Measurements from ENCODE around the gene HK3. TPM values are rescaled to one million over a fixed set of nuclear protein-coding genes. Genes with fewer than 3 reads are reported as not detected.

HK3 gene
- polyA plus RNA-seq, 1 donor from 2014 or later: 7.8 TPM

DNA sequence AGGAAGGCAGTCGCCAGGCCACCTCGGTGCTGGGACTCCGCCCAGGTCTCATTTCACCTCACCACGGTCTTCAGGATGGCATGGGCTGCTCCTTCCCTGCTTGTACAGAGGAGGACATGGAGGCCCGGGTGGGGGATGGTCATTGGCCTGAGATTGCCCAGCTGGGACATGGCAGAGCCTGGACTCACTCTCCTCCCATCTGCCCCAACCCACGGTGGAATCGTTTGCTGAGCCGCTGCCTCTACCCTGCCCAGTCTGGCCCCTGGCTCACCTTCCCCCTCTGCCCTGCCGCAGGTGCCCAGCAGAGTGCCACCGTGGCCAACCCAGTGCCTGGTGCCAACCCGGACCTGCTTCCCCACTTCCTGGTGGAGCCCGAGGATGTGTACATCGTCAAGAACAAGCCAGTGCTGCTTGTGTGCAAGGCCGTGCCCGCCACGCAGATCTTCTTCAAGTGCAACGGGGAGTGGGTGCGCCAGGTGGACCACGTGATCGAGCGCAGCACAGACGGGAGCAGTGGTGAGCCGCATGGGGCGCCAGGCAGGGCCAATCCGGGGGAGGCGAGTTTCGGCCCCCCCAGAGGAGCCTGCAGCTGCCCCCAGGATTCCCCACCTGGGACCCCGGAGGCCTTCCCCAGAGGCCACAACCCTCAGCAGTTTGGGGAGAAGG, 36.7 kb downstream of the HK3 start:
- Histone ChIP-seq H3K27me3 (ENCODE audit: insufficient read depth, low read depth, low read length) (no peaks in the 10 kb centered on the region), H3K79me2 (replicated peaks; ENCODE audit: insufficient read depth, low read length) (no peaks in the 10 kb centered on the region), H3K27ac (ENCODE audit: low read length) (no peak overlapping the region), H4K20me1 (ENCODE audit: insufficient read depth) (no peaks in the 10 kb centered on the region), H2AFZ (ENCODE audit: low read depth, low read length) (no peak overlapping the region), H3K9ac (ENCODE audit: low read length) (no peak overlapping the region), H3K9me3 (ENCODE audit: low read length) (no peaks in the 10 kb centered on the region), H3K9me2 (ENCODE audit: insufficient read depth, low read length) (no peaks in the 10 kb centered on the region), H3K4me2 (ENCODE audit: low read length) (no peak overlapping the region), H3F3A (ENCODE audit: insufficient read depth, low read length, poor library complexity, severe bottlenecking) (no peaks in the 10 kb centered on the region), H3K36me3 (ENCODE audit: insufficient read depth, low read length) (no peaks in the 10 kb centered on the region), H3K4me3 (ENCODE audit: low read length) (no peak overlapping the region)
- TF ChIP-seq MXI1 (conservative IDR thresholded peaks at IDR 0.05; ENCODE audit: poor library complexity, severe bottlenecking): no peak
- TF ChIP-seq EP300 (conservative IDR thresholded peaks at IDR 0.05; ENCODE audit: poor library complexity, severe bottlenecking): no peak
- no peak for TF ChIP-seq SMC3 (conservative IDR thresholded peaks at IDR 0.05; ENCODE audit: poor library complexity)
- TF ChIP-seq RAD21 (conservative IDR thresholded peaks at IDR 0.05): no peak
- TF ChIP-seq EZH2 (IDR thresholded peaks at IDR 0.05; ENCODE audit: borderline replicate concordance, insufficient read depth, low read length, poor library complexity, severe bottlenecking): no peak
- TF ChIP-seq, protein P1, sequence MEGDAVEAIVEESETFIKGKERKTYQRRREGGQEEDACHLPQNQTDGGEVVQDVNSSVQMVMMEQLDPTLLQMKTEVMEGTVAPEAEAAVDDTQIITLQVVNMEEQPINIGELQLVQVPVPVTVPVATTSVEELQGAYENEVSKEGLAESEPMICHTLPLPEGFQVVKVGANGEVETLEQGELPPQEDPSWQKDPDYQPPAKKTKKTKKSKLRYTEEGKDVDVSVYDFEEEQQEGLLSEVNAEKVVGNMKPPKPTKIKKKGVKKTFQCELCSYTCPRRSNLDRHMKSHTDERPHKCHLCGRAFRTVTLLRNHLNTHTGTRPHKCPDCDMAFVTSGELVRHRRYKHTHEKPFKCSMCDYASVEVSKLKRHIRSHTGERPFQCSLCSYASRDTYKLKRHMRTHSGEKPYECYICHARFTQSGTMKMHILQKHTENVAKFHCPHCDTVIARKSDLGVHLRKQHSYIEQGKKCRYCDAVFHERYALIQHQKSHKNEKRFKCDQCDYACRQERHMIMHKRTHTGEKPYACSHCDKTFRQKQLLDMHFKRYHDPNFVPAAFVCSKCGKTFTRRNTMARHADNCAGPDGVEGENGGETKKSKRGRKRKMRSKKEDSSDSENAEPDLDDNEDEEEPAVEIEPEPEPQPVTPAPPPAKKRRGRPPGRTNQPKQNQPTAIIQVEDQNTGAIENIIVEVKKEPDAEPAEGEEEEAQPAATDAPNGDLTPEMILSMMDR (IDR thresholded peaks at IDR 0.05; ENCODE audit: poor library complexity, severe bottlenecking): no peak
- TF ChIP-seq, protein P2, sequence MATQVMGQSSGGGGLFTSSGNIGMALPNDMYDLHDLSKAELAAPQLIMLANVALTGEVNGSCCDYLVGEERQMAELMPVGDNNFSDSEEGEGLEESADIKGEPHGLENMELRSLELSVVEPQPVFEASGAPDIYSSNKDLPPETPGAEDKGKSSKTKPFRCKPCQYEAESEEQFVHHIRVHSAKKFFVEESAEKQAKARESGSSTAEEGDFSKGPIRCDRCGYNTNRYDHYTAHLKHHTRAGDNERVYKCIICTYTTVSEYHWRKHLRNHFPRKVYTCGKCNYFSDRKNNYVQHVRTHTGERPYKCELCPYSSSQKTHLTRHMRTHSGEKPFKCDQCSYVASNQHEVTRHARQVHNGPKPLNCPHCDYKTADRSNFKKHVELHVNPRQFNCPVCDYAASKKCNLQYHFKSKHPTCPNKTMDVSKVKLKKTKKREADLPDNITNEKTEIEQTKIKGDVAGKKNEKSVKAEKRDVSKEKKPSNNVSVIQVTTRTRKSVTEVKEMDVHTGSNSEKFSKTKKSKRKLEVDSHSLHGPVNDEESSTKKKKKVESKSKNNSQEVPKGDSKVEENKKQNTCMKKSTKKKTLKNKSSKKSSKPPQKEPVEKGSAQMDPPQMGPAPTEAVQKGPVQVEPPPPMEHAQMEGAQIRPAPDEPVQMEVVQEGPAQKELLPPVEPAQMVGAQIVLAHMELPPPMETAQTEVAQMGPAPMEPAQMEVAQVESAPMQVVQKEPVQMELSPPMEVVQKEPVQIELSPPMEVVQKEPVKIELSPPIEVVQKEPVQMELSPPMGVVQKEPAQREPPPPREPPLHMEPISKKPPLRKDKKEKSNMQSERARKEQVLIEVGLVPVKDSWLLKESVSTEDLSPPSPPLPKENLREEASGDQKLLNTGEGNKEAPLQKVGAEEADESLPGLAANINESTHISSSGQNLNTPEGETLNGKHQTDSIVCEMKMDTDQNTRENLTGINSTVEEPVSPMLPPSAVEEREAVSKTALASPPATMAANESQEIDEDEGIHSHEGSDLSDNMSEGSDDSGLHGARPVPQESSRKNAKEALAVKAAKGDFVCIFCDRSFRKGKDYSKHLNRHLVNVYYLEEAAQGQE (IDR thresholded peaks at IDR 0.05; ENCODE audit: borderline replicate concordance): no peak
- TF ChIP-seq POLR2AphosphoS5 (IDR thresholded peaks at IDR 0.05): no peak
- no peak for TF ChIP-seq TAF1 (IDR thresholded peaks at IDR 0.05; ENCODE audit: low read depth)

GRCh38 chr5:176861276-176861675, 37.9 kb downstream of the HK3 start:
- H4K20me1 ChIP-seq (ENCODE audit: insufficient read depth): no peaks in the 10 kb centered on the region
- no peaks in the 10 kb centered on the region for H3K79me2 ChIP-seq (replicated peaks; ENCODE audit: insufficient read depth, low read length)
- TF ChIP-seq EP300 (conservative IDR thresholded peaks at IDR 0.05; ENCODE audit: poor library complexity, severe bottlenecking) (no peak), MXI1 (conservative IDR thresholded peaks at IDR 0.05; ENCODE audit: poor library complexity, severe bottlenecking) (no peak), EZH2 (IDR thresholded peaks at IDR 0.05; ENCODE audit: borderline replicate concordance, insufficient read depth, low read length, poor library complexity, severe bottlenecking) (no peak), SMC3 (conservative IDR thresholded peaks at IDR 0.05; ENCODE audit: poor library complexity) (no peak), POLR2AphosphoS5 (IDR thresholded peaks at IDR 0.05) (no peak), TAF1 (IDR thresholded peaks at IDR 0.05; ENCODE audit: low read depth) (no peak), RAD21 (conservative IDR thresholded peaks at IDR 0.05) (no peak)
- TF ChIP-seq, protein P2 (IDR thresholded peaks at IDR 0.05; ENCODE audit: borderline replicate concordance): no peak
- TF ChIP-seq, protein P1 (IDR thresholded peaks at IDR 0.05; ENCODE audit: poor library complexity, severe bottlenecking): no peak
- no peaks in the 10 kb centered on the region for H3F3A ChIP-seq (ENCODE audit: insufficient read depth, low read length, poor library complexity, severe bottlenecking)
- no peak overlapping the region for H2AFZ ChIP-seq (ENCODE audit: low read depth, low read length)
- H3K9me3 ChIP-seq (ENCODE audit: low read length): no peaks in the 10 kb centered on the region
- no peak overlapping the region for H3K4me2 ChIP-seq (ENCODE audit: low read length)
- H3K9ac ChIP-seq (ENCODE audit: low read length): no peak overlapping the region
- H3K27me3 ChIP-seq (ENCODE audit: insufficient read depth, low read depth, low read length): no peaks in the 10 kb centered on the region
- no peak overlapping the region for H3K27ac ChIP-seq (ENCODE audit: low read length)
- no peak overlapping the region for H3K4me3 ChIP-seq (ENCODE audit: low read length)
- no peaks in the 10 kb centered on the region for H3K9me2 ChIP-seq (ENCODE audit: insufficient read depth, low read length)
- H3K36me3 ChIP-seq (ENCODE audit: insufficient read depth, low read length): no peaks in the 10 kb centered on the region

All from neural cell (in vitro differentiated cells).